KMS-11 (cell line): Measurements from ENCODE around the gene OGG1.

Experiments
- H2AFZ ChIP-seq: fragments of 200-600 bp; sonication (generic); 2 replicates; pipeline ENCODE4 v1.6.1; 2016; ENCODE audit warnings: antibody characterized with exemption, mixed run types, low read depth
- H3K27ac ChIP-seq: fragments of 200-600 bp; sonication (generic); 2 replicates; pipeline ENCODE4 v1.6.1; 2016; ENCODE audit warnings: mild to moderate bottlenecking, mixed run types
- H3K27me3 ChIP-seq: fragments of 200-600 bp; sonication (generic); 2 replicates; pipeline ENCODE4 v1.6.1; 2017; ENCODE audit warnings: mild to moderate bottlenecking, low read depth, mixed run types, moderate library complexity; ENCODE audit not compliant: insufficient read depth
- H3K36me3 ChIP-seq: fragments of 200-600 bp; sonication (generic); 2 replicates; pipeline ENCODE4 v1.6.1; 2017; ENCODE audit warnings: mild to moderate bottlenecking, mixed run types; ENCODE audit not compliant: insufficient read depth
- H3K4me1 ChIP-seq: fragments of 200-600 bp; sonication (generic); 2 replicates; pipeline ENCODE4 v1.6.1; 2016; ENCODE audit warnings: mild to moderate bottlenecking, low read depth, mixed run types; ENCODE audit not compliant: poor library complexity, severe bottlenecking
- H3K4me2 ChIP-seq: fragments of 200-600 bp; sonication (generic); 2 replicates; pipeline ENCODE4 v1.7.0; 2016; ENCODE audit warnings: mild to moderate bottlenecking, mixed run types
- H3K4me3 ChIP-seq: fragments of 200-600 bp; sonication (generic); IDR thresholded peaks from 2 replicates; pipeline ENCODE4 v1.6.1; 2017; ENCODE audit warnings: low read depth, low read length, mixed read lengths; ENCODE audit not compliant: insufficient read depth
- H3K79me2 ChIP-seq: fragments of 200-600 bp; sonication (generic); 2 replicates; pipeline ENCODE4 v1.6.1; 2016; ENCODE audit warnings: low read depth, mixed run types; ENCODE audit not compliant: insufficient read depth
- H3K9ac ChIP-seq: fragments of 200-600 bp; sonication (generic); 2 replicates; pipeline ENCODE4 v1.6.1; 2016; ENCODE audit warnings: mild to moderate bottlenecking, mixed run types
- H4K20me1 ChIP-seq: fragments of 200-600 bp; sonication (generic); 2 replicates; pipeline ENCODE4 v1.6.1; 2016; ENCODE audit warnings: mild to moderate bottlenecking, mixed run types; ENCODE audit not compliant: insufficient read depth
- TF ChIP-seq, protein P1 (sequence below): fragments of 200-600 bp; sonication (generic); conservative IDR thresholded peaks from 2 replicates; pipeline ENCODE4 v1.6.1; 2017; ENCODE audit warnings: low read depth, mild to moderate bottlenecking, antibody characterized with exemption, low read length, moderate library complexity, mixed read lengths

OGG1 gene

DNA sequence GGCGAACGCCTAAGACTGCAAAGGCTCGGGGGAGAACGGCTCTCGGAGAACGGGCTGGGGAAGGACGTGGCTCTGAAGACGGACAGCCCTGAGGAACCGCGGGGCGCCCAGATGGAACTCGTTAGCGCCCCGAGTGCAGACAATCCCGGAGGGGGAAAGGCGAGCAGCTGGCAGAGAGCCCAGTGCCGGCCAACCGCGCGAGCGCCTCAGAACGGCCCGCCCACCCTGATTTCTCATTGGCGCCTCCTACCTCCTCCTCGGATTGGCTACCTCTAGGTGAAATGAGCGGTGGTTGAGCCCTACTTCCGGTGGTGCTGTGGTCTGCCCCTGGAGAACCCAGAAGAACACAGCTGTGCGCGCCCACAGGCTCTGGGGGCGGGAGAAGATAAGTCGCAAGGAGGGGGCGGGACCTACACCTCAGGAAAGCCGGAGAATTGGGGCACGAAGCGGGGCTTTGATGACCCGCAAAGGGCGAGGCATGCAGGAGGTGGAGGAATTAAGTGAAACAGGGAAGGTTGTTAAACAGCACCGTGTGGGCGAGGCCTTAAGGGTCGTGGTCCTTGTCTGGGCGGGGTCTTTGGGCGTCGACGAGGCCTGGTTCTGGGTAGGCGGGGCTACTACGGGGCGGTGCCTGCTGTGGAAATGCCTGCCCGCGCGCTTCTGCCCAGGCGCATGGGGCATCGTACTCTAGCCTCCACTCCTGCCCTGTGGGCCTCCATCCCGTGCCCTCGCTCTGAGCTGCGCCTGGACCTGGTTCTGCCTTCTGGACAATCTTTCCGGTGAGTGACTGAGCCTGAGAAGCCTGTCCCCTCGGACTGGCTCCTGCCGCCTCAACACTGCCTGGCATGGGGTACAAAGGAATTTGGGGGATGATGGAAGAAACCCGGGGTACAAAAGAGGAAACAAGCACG is at the start of gene OGG1:
Gene OGG1, plus strand, starts transcription at position 308 of the 911 bp plus-strand sequence. Its CDS starts 335 bp downstream, at position 643.
- peak within 1 kb of the TSS; percentile 72 for H3K4me3 ChIP-seq
- no peaks in the 10 kb centered on the region for H4K20me1 ChIP-seq
- TF ChIP-seq, protein P1, sequence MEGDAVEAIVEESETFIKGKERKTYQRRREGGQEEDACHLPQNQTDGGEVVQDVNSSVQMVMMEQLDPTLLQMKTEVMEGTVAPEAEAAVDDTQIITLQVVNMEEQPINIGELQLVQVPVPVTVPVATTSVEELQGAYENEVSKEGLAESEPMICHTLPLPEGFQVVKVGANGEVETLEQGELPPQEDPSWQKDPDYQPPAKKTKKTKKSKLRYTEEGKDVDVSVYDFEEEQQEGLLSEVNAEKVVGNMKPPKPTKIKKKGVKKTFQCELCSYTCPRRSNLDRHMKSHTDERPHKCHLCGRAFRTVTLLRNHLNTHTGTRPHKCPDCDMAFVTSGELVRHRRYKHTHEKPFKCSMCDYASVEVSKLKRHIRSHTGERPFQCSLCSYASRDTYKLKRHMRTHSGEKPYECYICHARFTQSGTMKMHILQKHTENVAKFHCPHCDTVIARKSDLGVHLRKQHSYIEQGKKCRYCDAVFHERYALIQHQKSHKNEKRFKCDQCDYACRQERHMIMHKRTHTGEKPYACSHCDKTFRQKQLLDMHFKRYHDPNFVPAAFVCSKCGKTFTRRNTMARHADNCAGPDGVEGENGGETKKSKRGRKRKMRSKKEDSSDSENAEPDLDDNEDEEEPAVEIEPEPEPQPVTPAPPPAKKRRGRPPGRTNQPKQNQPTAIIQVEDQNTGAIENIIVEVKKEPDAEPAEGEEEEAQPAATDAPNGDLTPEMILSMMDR: no peak
- peak within 1 kb of the TSS; percentile 27; the same call in 1 of the 2 replicates for H3K27ac ChIP-seq
- peak within 1 kb of the TSS; percentile 28; the same call in 1 of the 2 replicates for H3K9ac ChIP-seq
- H3K27me3 ChIP-seq: no peaks in the 10 kb centered on the region
- peak within 1 kb of the TSS; percentile 85 for H2AFZ ChIP-seq
- peak within 1 kb of the TSS; percentile 78 for H3K4me2 ChIP-seq
- H3K4me1 ChIP-seq: peaks cover 4% of the 10 kb centered on the region
- no peaks in the 10 kb centered on the region for H3K79me2 ChIP-seq
- no peaks in the 10 kb centered on the region for H3K36me3 ChIP-seq

DNA sequence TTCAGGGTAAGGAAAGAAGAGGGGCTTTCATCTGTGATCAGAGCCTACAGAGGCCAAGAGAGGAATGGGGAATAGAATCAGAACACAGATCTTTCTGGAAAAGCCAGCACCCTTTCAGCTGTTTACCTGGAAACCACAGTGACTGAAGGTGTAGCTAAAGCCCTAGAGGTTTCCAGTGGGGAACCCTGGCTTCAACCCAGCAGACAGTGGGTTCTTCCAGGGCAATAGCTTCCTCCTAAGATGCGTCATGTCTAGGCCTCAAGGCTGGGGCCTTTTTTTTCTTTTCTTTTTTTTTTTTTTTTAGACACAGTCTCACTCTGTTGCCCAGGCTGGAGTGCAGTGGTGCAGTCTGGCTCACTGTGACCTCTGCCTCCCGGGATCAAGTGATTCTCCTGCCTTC is 49.2 kb upstream of the OGG1 start:
- no peak overlapping the region for H3K4me3 ChIP-seq
- H4K20me1 ChIP-seq: no peaks in the 10 kb centered on the region
- TF ChIP-seq, protein P1: no peak
- H3K27me3 ChIP-seq: no peaks in the 10 kb centered on the region
- H3K36me3 ChIP-seq: no peaks in the 10 kb centered on the region
- H3K9ac ChIP-seq: no peak overlapping the region
- H2AFZ ChIP-seq: no peak overlapping the region
- H3K79me2 ChIP-seq: no peaks in the 10 kb centered on the region
- H3K4me1 ChIP-seq: no peaks in the 10 kb centered on the region
- H3K4me2 ChIP-seq: no peak overlapping the region
- H3K27ac ChIP-seq: no peak overlapping the region

DNA sequence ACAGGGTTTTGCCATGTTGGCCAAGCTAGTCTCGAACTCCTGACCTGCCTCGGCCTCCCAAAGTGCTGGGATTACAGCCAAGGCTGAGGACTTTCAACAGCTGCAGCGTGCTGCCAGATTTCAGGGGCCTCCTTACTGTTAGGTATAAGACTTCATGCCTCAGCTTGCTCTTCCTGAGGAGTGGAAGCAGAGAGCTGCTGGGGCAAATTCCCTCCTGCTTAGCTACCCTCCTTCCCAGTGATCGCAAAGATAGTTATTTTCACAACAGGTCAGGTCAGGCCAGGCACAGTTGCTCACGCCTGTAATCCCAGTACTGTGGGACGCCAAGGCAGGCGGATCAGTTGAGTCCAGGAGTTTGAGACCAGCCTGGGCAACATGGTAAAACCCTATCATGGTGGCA is 48.7 kb upstream of the OGG1 start:
- TF ChIP-seq, protein P1: no peak
- H3K79me2 ChIP-seq: no peaks in the 10 kb centered on the region
- no peak overlapping the region for H3K27ac ChIP-seq
- no peaks in the 10 kb centered on the region for H3K4me1 ChIP-seq
- H3K36me3 ChIP-seq: no peaks in the 10 kb centered on the region
- no peaks in the 10 kb centered on the region for H4K20me1 ChIP-seq
- H3K4me3 ChIP-seq: no peak overlapping the region
- no peaks in the 10 kb centered on the region for H3K27me3 ChIP-seq
- H3K9ac ChIP-seq: no peak overlapping the region
- H3K4me2 ChIP-seq: no peak overlapping the region
- H2AFZ ChIP-seq: no peak overlapping the region

DNA sequence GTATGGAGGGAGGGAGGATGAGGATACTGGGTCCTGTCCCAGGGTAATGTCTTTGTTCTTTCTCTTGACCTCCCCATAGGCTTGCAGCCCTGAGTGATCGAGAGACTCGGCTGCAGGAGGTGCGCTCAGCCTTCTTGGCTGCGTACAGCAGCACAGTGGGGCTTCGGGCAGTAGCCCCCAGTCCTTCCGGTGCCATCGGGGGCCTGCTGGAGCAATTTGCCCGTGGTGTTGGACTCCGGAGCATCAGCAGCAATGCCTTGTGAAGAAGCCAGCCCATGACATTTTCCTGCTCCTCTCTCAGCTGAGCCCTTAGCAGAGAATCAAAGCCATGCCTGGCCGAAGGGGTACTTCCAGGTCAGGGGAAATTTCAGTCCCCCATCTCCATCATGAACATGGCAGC is 48.0 kb upstream of the OGG1 start:
- H4K20me1 ChIP-seq: no peaks in the 10 kb centered on the region
- H3K9ac ChIP-seq: no peak overlapping the region
- no peak overlapping the region for H3K4me2 ChIP-seq
- TF ChIP-seq, protein P1: no peak
- H2AFZ ChIP-seq: no peak overlapping the region
- no peak overlapping the region for H3K27ac ChIP-seq
- H3K4me1 ChIP-seq: no peaks in the 10 kb centered on the region
- H3K36me3 ChIP-seq: no peaks in the 10 kb centered on the region
- no peak overlapping the region for H3K4me3 ChIP-seq
- H3K79me2 ChIP-seq: no peaks in the 10 kb centered on the region
- no peaks in the 10 kb centered on the region for H3K27me3 ChIP-seq
